Panc1 (cell line): ENCODE data around the gene ZNF195. TPM values are rescaled to one million over a fixed set of nuclear protein-coding genes. Genes with fewer than 3 reads are reported as not detected.

Experiments
- ATAC-seq: fragments of 200-7000 bp; cut with Tn5 transposase; 2 replicates; pipeline ENCODE4 v1.9.1; 2020; ENCODE audit warnings: mild to moderate bottlenecking, moderate library complexity
- BruUV-seq: library from RNA; stranded (reverse); fragments of 400-500 nt; replicated peaks from 2 replicates; lab custom pipeline; 2021; lab: Mats Ljungman, UMichigan
- CTCF ChIA-PET: fragments of 300-600 bp; sonication (Branson Sonifier 250); formaldehyde crosslinking; loops from one replicate; lab custom pipeline; 2022; ENCODE audit warnings: antibody characterized with exemption; lab: Charles Lee
- POLR2A ChIA-PET: fragments of 300-600 bp; sonication (Branson Sonifier 250); formaldehyde crosslinking; loops from one replicate; lab custom pipeline; 2022; ENCODE audit warnings: antibody characterized with exemption; lab: Charles Lee
- DNase-seq: peaks from one replicate; pipeline ENCODE4 v3.0.0-alpha.2; 2010; ENCODE audit warnings: low read depth, low spot score
- H3K27ac ChIP-seq: 2 replicates; pipeline ENCODE4 v1.5.1; 2011; ENCODE audit warnings: mild to moderate bottlenecking, low read length, inconsistent platforms
- H3K27me3 ChIP-seq: fragments of 200-500 bp; sonication (Bioruptor generic); 2 replicates; pipeline ENCODE4 v1.6.0; 2014; ENCODE audit warnings: low read length, inconsistent platforms; ENCODE audit not compliant: control insufficient read depth, insufficient read depth
- H3K36me3 ChIP-seq: fragments of 200-500 bp; sonication (Bioruptor generic); 2 replicates; pipeline ENCODE4 v1.5.1; 2014; ENCODE audit warnings: inconsistent platforms, mild to moderate bottlenecking, low read length, moderate library complexity; ENCODE audit not compliant: control insufficient read depth, insufficient read depth
- H3K4me1 ChIP-seq: 2 replicates; pipeline ENCODE4 v1.5.1; 2011; ENCODE audit warnings: inconsistent platforms, mild to moderate bottlenecking, low read length, moderate library complexity; ENCODE audit not compliant: control insufficient read depth, insufficient read depth
- H3K4me3 ChIP-seq, 2 experiments: 2 replicates each; pipeline ENCODE4 v1.5.1; 2011 to 2012; ENCODE audit warnings: low read depth in 2 of 2, low read length in 2 of 2, mild to moderate bottlenecking in 2 of 2, inconsistent platforms in 1 of 2, moderate library complexity in 1 of 2
- H3K9me3 ChIP-seq: fragments of 200-500 bp; sonication (Bioruptor generic); 2 replicates; pipeline ENCODE4 v1.5.1; 2014; ENCODE audit warnings: low read depth, mild to moderate bottlenecking, inconsistent platforms, low read length, moderate library complexity; ENCODE audit not compliant: control insufficient read depth, insufficient read depth
- CTCF ChIP-seq: fragments of 450-650 bp; IDR thresholded peaks from 2 replicates; pipeline ENCODE4 v1.5.1; 2017; ENCODE audit warnings: mild to moderate bottlenecking
- POLR2AphosphoS5 ChIP-seq: IDR thresholded peaks from 2 replicates; pipeline ENCODE4 v1.6.1; 2012; ENCODE audit warnings: mild to moderate bottlenecking, low read depth, low read length, moderate library complexity
- REST ChIP-seq, 2 experiments: IDR thresholded peaks; 2 replicates each; pipeline ENCODE4 v1.6.1; 2011 to 2012; ENCODE audit warnings: low read depth in 2 of 2, control low read depth in 1 of 2, low read length in 1 of 2, mild to moderate bottlenecking in 1 of 2, moderate library complexity in 1 of 2; ENCODE audit not compliant: insufficient read depth in 1 of 2
- SIN3A ChIP-seq: IDR thresholded peaks from 2 replicates; pipeline ENCODE4 v1.6.1; 2012; ENCODE audit warnings: low read depth, mild to moderate bottlenecking, low read length, moderate library complexity, borderline replicate concordance; ENCODE audit not compliant: insufficient read depth
- TCF7L2 ChIP-seq: IDR thresholded peaks from 2 replicates; pipeline ENCODE4 v1.6.1; 2011; ENCODE audit warnings: mild to moderate bottlenecking, low read depth, low read length, inconsistent platforms
- in situ Hi-C: cut with HindIII; loops from 2 replicates; pipeline ENCODE4 v1.10.0; 2016; ENCODE audit warnings: low sequenced_read_pairs, low pct_unique_long_range_greater_than_20kb
- intact Hi-C: fragments of 100-400 bp; cut with micrococcal nuclease; formaldehyde crosslinking; loops from one replicate; pipeline ENCODE4 v1.10.0; 2022; ENCODE audit not compliant: unreplicated experiment
- total RNA-seq: library from RNA; stranded (reverse); gene quantifications from one replicate; pipeline ENCODE4 v1.2.1, GENCODE V29; 2021; ENCODE audit not compliant: unreplicated experiment

Gene ZNF195
- total RNA-seq, 1 experiment from 2014 or later: 79.0 TPM

GRCh38 chr11:3345736-3346135 is 33.2 kb downstream of the ZNF195 start:
- BruUV-seq: no TSS peak
- no peak; the same call in 1 of the 2 replicates for ATAC-seq
- intact Hi-C loops (no loop called here), in situ Hi-C loops (no loop called here)
- H3K4me3 ChIP-seq: no peak overlapping the region
- H3K9me3 ChIP-seq: peaks cover 13% of the 10 kb centered on the region; the same call in 1 of the 2 replicates
- ChIA-PET POLR2A (no interaction called here), CTCF (interaction anchor here (0.8 kb wide), 1 partner anchor 487 kb away, joined by 5 read pairs; no protein-coding TSS in a partner anchor)
- TF ChIP-seq SIN3A (no peak), TCF7L2 (no peak), CTCF (no peak), REST (IDR thresholded peaks at IDR 0.05; ENCODE audit: insufficient read depth in 1 of 2, low read depth in 2 of 2, low read length in 1 of 2) (no peak)
- H3K27me3 ChIP-seq: peaks cover 23% of the 10 kb centered on the region
- H3K36me3 ChIP-seq: no peaks in the 10 kb centered on the region
- H3K4me1 ChIP-seq: no peaks in the 10 kb centered on the region
- DNase-seq: no peak
- no peak overlapping the region for H3K27ac ChIP-seq

GRCh38 chr11:3344327-3345174 is 34.4 kb downstream of the ZNF195 start:
- Histone ChIP-seq H3K9me3 (peaks cover 13% of the 10 kb centered on the region; the same call in 1 of the 2 replicates), H3K4me3 (no peak overlapping the region), H3K36me3 (no peaks in the 10 kb centered on the region), H3K27me3 (peaks cover 31% of the 10 kb centered on the region), H3K4me1 (peaks cover 6% of the 10 kb centered on the region; the same call in 1 of the 2 replicates), H3K27ac (no peak overlapping the region)
- TF ChIP-seq CTCF (no peak), SIN3A (no peak), REST (IDR thresholded peaks at IDR 0.05; ENCODE audit: insufficient read depth in 1 of 2, low read depth in 2 of 2, low read length in 1 of 2) (no peak), TCF7L2 (no peak), POLR2AphosphoS5 (no peak)
- ATAC-seq: no peak
- intact Hi-C loops: no loop called here
- no peak for DNase-seq
- CTCF ChIA-PET: no interaction called here
- POLR2A ChIA-PET: no interaction called here
- in situ Hi-C loops: no loop called here
- no TSS peak for BruUV-seq
